Esophagus muscularis mucosa (tissue), 4 donors: ENCODE results near the gene TOR2A. TPM values are rescaled to one million over a fixed set of nuclear protein-coding genes. Genes with fewer than 3 reads are reported as not detected.

ENCODE experiments used
- DNase-seq: peaks from one replicate; pipeline ENCODE4 v3.0.0-alpha.2; 2017; ENCODE audit errors: extremely low spot score
- H3K27ac ChIP-seq, 4 donors: fragments of 200-600 bp; sonication (generic); replicated peaks in 1 of 4; 1 replicate in 3 of 4; 2 replicates in 1 of 4; pipeline ENCODE4 v1.5.1; 2016 to 2019; ENCODE audit warnings: mild to moderate bottlenecking in 1 of 4
- H3K27me3 ChIP-seq, 4 donors: fragments of 200-600 bp; sonication (generic); one replicate each; pipeline versions ENCODE4 v1.5.1 to v1.6.0; 2016 to 2019
- H3K36me3 ChIP-seq, 4 donors: fragments of 200-600 bp; sonication (generic); one replicate each; pipeline ENCODE4 v1.5.1; 2016 to 2019
- H3K4me1 ChIP-seq, 4 donors: fragments of 200-600 bp; sonication (generic); one replicate each; pipeline ENCODE4 v1.5.1; 2016 to 2019
- H3K4me3 ChIP-seq, 4 donors: fragments of 200-600 bp; sonication (generic); 1 replicate in 2 of 4; 2 replicates in 2 of 4; pipeline ENCODE4 v1.5.1; 2016 to 2019; ENCODE audit warnings: mild to moderate bottlenecking in 4 of 4, moderate library complexity in 1 of 4
- H3K9me3 ChIP-seq, 4 donors: fragments of 200-600 bp; sonication (generic); 1 replicate in 3 of 4; 2 replicates in 1 of 4; pipeline ENCODE4 v1.5.1; 2016 to 2019
- CTCF ChIP-seq, 3 experiments: fragments of 200-600 bp in 2 of 3; fragments of 450-650 bp in 1 of 3; sonication (generic) in 2 of 3; IDR thresholded peaks; one replicate each; pipeline ENCODE4 v1.5.1; 2017 to 2019; ENCODE audit warnings: antibody characterized with exemption in 3 of 3, mild to moderate bottlenecking in 2 of 3, moderate library complexity in 1 of 3
- EP300 ChIP-seq: sonication (generic); formaldehyde crosslinking; IDR thresholded peaks from one replicate; pipeline ENCODE4 v1.6.1; 2017; ENCODE audit warnings: antibody characterized with exemption
- POLR2A ChIP-seq: fragments of 450-650 bp; IDR thresholded peaks from one replicate; pipeline ENCODE4 v1.6.1; 2017; ENCODE audit warnings: antibody characterized with exemption, moderate library complexity, mild to moderate bottlenecking, low read depth
- POLR2AphosphoS5 ChIP-seq, 2 donors: sonication (generic); formaldehyde crosslinking; IDR thresholded peaks; one replicate each; pipeline ENCODE4 v1.6.1; 2017; ENCODE audit warnings: antibody characterized with exemption in 2 of 2
- WGBS: methylation state at CpG from one replicate; pipeline ENCODE4 v1.1.5; 2018; 5-methylcytosine and 5-hydroxymethylcytosine counted together
- intact Hi-C: fragments of 100-400 bp; cut with DNase I; formaldehyde crosslinking; loops from one replicate; pipeline ENCODE4 v1.15.1; 2023
- total RNA-seq, 4 donors: library from RNA; depleted of rRNA; stranded (reverse); fragments of >200 nt; gene quantifications; one replicate each; pipeline versions ENCODE4 v1.1.0 to v1.2.1, GENCODE V29; 2016

Gene TOR2A
- total RNA-seq, 4 donors from 2014 or later = 5.4 to 9.2 (median 7.0) TPM

GRCh38 chr9:127717766-127718165 lies 17.3 kb downstream of the TOR2A start:
- no peak for TF ChIP-seq EP300
- H3K9me3 ChIP-seq = no peaks in the 10 kb centered on the region
- WGBS = 83% methylated on average over 5 of the region's 5 CpGs
- intact Hi-C loops = loop anchor here (5.0 kb wide), 1 partner anchor 105 kb away; the partner anchor contains the start of gene STXBP1
- H3K27me3 ChIP-seq = peaks cover 0 to 13% (median 0%) of the 10 kb centered on the region in 4 donors
- DNase-seq = no peak
- H3K27ac ChIP-seq = no peak overlapping the region
- no peak overlapping the region for H3K4me3 ChIP-seq
- no peaks in the 10 kb centered on the region for H3K36me3 ChIP-seq
- peaks cover 16 to 26% (median 21%) of the 10 kb centered on the region in 4 donors for H3K4me1 ChIP-seq

- WGBS = 82% methylated on average over 7 of the region's 9 CpGs
- no peak for DNase-seq
- Histone ChIP-seq H3K27ac (peak overlapping the region; percentile 75 to 88 (median 82)), H3K4me3 (peak overlapping the region; percentile 77 to 87 (median 78)), H3K4me1 (peaks cover 16 to 26% (median 21%) of the 10 kb centered on the region in 4 donors), H3K36me3 (peaks cover 0 to 7% (median 2%) of the 10 kb centered on the region in 4 donors), H3K9me3 (no peaks in the 10 kb centered on the region), H3K27me3 (peaks cover 0 to 11% (median 0%) of the 10 kb centered on the region in 4 donors)
- TF ChIP-seq EP300 = no peak
- TF ChIP-seq POLR2AphosphoS5 (IDR thresholded peaks at IDR 0.05) = no peak
- no peak for TF ChIP-seq POLR2A
- TF ChIP-seq CTCF (IDR thresholded peaks at IDR 0.05) = no peak
- intact Hi-C loops = loop anchor here (5.0 kb wide), 1 partner anchor 104 kb away; the partner anchor contains the start of gene STXBP1
These were observed 18.7 kb downstream of the TOR2A start for GRCh38 chr9:127716412-127716811.

- Histone ChIP-seq H3K27ac (peak within 1 kb of the TSS; percentile 75 to 88 (median 82)), H3K4me3 (peak within 1 kb of the TSS; percentile 77 to 87 (median 78)), H3K36me3 (peaks cover 0 to 7% (median 2%) of the 10 kb centered on the region in 4 donors), H3K27me3 (peaks cover 0 to 5% (median 0%) of the 10 kb centered on the region in 4 donors), H3K4me1 (peaks cover 16 to 26% (median 21%) of the 10 kb centered on the region in 4 donors), H3K9me3 (no peaks in the 10 kb centered on the region)
- TF ChIP-seq EP300 = no peak
- peak; percentile 81 to 82 for TF ChIP-seq POLR2AphosphoS5 (IDR thresholded peaks at IDR 0.05)
- WGBS = 13% methylated on average over 21 of the region's 65 CpGs
- peak; percentile 99 for DNase-seq
- intact Hi-C loops = loop anchor here (5.0 kb wide), 1 partner anchor 103 kb away; the partner anchor contains the start of gene STXBP1
These were observed 19.4 kb downstream of the TOR2A start, which contains the start of the genes PTRH1 and TTC16 for GRCh38 chr9:127715470-127716337. Gene PTRH1 (minus strand): TSS chr9:127715663. CDS start chr9:127715639, 24 bp downstream. Gene TTC16 (plus strand): TSS chr9:127716079. CDS start chr9:127716146, 67 bp downstream.

GRCh38 chr9:127714951-127715469 lies 20.1 kb downstream of the TOR2A start:
- WGBS = 0% methylated on average over 8 of the region's 44 CpGs
- H3K27me3 ChIP-seq = peaks cover 0 to under 1% (median 0%) of the 10 kb centered on the region in 4 donors
- peaks cover 0 to 7% (median 2%) of the 10 kb centered on the region in 4 donors for H3K36me3 ChIP-seq
- H3K9me3 ChIP-seq = no peaks in the 10 kb centered on the region
- peaks cover 16 to 26% (median 21%) of the 10 kb centered on the region in 4 donors for H3K4me1 ChIP-seq
- TF ChIP-seq POLR2A (no peak), EP300 (no peak), CTCF (IDR thresholded peaks at IDR 0.05) (no peak), POLR2AphosphoS5 (IDR thresholded peaks at IDR 0.05) (no peak)
- intact Hi-C loops = loop anchor here (5.0 kb wide), 1 partner anchor 103 kb away; the partner anchor contains the start of gene STXBP1
- H3K27ac ChIP-seq = peak overlapping the region; percentile 75 to 88 (median 82)
- no peak for DNase-seq
- H3K4me3 ChIP-seq = peak overlapping the region; percentile 77 to 87 (median 78)

GRCh38 chr9:127714020-127714750 lies 20.9 kb downstream of the TOR2A start:
- intact Hi-C loops = no loop called here
- H3K27me3 ChIP-seq = no peaks in the 10 kb centered on the region
- 76% methylated on average over 5 of the region's 19 CpGs for WGBS
- no peak overlapping the region for H3K27ac ChIP-seq
- peaks cover 16 to 26% (median 21%) of the 10 kb centered on the region in 4 donors for H3K4me1 ChIP-seq
- H3K4me3 ChIP-seq = peak overlapping the region; percentile 77 to 87 (median 78)
- no peak for TF ChIP-seq CTCF (IDR thresholded peaks at IDR 0.05)
- TF ChIP-seq EP300 = no peak
- no peak for TF ChIP-seq POLR2A
- TF ChIP-seq POLR2AphosphoS5 (IDR thresholded peaks at IDR 0.05) = no peak
- H3K36me3 ChIP-seq = peaks cover 0 to 7% (median 2%) of the 10 kb centered on the region in 4 donors
- no peaks in the 10 kb centered on the region for H3K9me3 ChIP-seq
- no peak for DNase-seq
